ENCODE data around the gene METTL8.

The METTL8 gene

DNA sequence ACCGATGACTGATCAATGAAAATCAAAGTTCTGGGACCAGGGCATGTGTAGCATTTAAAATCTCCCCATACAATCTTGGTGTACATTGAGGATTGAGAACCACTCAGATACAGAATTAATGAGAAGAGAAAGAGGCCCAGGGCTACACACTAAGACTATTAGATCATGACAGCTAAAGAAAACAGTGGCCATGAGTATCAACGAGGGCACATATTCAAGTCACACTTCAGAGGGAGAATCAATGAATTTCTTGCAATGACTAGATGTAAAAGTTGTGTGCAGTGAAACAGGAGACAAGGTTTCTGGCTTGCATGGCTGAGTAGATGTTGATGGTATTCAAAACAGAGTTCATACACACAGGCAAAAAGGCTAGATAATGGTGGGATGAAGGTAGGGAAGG lies 29.1 kb downstream of the METTL8 start:
- Histone ChIP-seq H3K27me3 (no peaks in the 10 kb centered on the region), H3K27ac (no peak overlapping the region), H3K4me3 (ENCODE audit: low read depth in 1 of 2, low read length in 1 of 2) (no peak overlapping the region), H3K36me3 (no peaks in the 10 kb centered on the region), H3K9me3 (no peaks in the 10 kb centered on the region), H3K4me1 (ENCODE audit: control insufficient read depth in 1 of 2, insufficient read depth in 1 of 2, low read depth in 1 of 2, low read length in 1 of 2) (peaks cover 0 to 6% of the 10 kb centered on the region in 2 experiments)
- TF ChIP-seq, protein P1, sequence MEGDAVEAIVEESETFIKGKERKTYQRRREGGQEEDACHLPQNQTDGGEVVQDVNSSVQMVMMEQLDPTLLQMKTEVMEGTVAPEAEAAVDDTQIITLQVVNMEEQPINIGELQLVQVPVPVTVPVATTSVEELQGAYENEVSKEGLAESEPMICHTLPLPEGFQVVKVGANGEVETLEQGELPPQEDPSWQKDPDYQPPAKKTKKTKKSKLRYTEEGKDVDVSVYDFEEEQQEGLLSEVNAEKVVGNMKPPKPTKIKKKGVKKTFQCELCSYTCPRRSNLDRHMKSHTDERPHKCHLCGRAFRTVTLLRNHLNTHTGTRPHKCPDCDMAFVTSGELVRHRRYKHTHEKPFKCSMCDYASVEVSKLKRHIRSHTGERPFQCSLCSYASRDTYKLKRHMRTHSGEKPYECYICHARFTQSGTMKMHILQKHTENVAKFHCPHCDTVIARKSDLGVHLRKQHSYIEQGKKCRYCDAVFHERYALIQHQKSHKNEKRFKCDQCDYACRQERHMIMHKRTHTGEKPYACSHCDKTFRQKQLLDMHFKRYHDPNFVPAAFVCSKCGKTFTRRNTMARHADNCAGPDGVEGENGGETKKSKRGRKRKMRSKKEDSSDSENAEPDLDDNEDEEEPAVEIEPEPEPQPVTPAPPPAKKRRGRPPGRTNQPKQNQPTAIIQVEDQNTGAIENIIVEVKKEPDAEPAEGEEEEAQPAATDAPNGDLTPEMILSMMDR (IDR thresholded peaks at IDR 0.05) = no peak

- no peaks in the 10 kb centered on the region for H3K9me3 ChIP-seq
- H3K27ac ChIP-seq = no peak overlapping the region
- TF ChIP-seq, protein P1 (IDR thresholded peaks at IDR 0.05) = no peak
Observed at GRCh38 chr2:171404261-171404660, 29.5 kb downstream of the METTL8 start.

GRCh38 chr2:171402906-171403580 lies 30.7 kb downstream of the METTL8 start:
- Histone ChIP-seq H3K36me3 (no peaks in the 10 kb centered on the region), H3K27ac (no peak overlapping the region), H3K9me3 (no peaks in the 10 kb centered on the region), H3K4me1 (ENCODE audit: control insufficient read depth in 1 of 2, insufficient read depth in 1 of 2, low read depth in 1 of 2, low read length in 1 of 2) (peaks cover 0 to 6% of the 10 kb centered on the region in 2 experiments), H3K27me3 (no peaks in the 10 kb centered on the region), H3K4me3 (ENCODE audit: low read depth in 1 of 2, low read length in 1 of 2) (no peak overlapping the region)
- TF ChIP-seq, protein P1 (IDR thresholded peaks at IDR 0.05) = no peak

More at GRCh38 chr2:171404261-171404660, 29.5 kb downstream of the METTL8 start:
- Histone ChIP-seq H3K36me3 (no peaks in the 10 kb centered on the region), H3K4me3 (ENCODE audit: low read depth in 1 of 2, low read length in 1 of 2) (no peak overlapping the region), H3K4me1 (ENCODE audit: control insufficient read depth in 1 of 2, insufficient read depth in 1 of 2, low read depth in 1 of 2, low read length in 1 of 2) (peaks cover 0 to 6% of the 10 kb centered on the region in 2 experiments), H3K27me3 (no peaks in the 10 kb centered on the region)

- Histone ChIP-seq H3K27ac (no peak overlapping the region), H3K4me3 (ENCODE audit: low read depth in 1 of 2, low read length in 1 of 2) (no peak overlapping the region), H3K9me3 (no peaks in the 10 kb centered on the region), H3K27me3 (no peaks in the 10 kb centered on the region), H3K36me3 (no peaks in the 10 kb centered on the region), H3K4me1 (ENCODE audit: control insufficient read depth in 1 of 2, insufficient read depth in 1 of 2, low read depth in 1 of 2, low read length in 1 of 2) (peaks cover 0 to 6% of the 10 kb centered on the region in 2 experiments)
- TF ChIP-seq, protein P1 (IDR thresholded peaks at IDR 0.05) = no peak
Observed at GRCh38 chr2:171401947-171402346, 31.8 kb downstream of the METTL8 start.

DNA sequence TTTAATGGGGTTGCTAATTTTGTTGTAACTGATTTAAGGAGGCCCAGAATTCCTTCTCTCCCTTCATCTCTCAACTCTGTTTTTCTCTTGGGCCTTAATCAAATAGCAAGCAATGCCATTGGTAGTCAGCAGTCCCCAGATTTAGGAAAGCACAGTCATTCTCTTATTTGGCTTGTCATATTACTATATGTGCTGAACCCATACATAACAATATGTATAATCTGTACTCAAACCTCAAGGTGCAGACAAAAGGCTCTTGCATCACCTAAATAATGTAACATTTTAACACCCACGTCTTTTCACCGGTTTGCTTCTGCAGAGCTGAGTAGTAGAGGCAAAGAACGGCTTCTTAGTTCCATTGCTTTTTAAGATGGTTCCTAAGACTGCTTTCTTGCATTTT lies 33.4 kb downstream of the METTL8 start:
- Histone ChIP-seq H3K36me3 (no peaks in the 10 kb centered on the region), H3K4me3 (ENCODE audit: low read depth in 1 of 2, low read length in 1 of 2) (no peak overlapping the region), H3K4me1 (ENCODE audit: control insufficient read depth in 1 of 2, insufficient read depth in 1 of 2, low read depth in 1 of 2, low read length in 1 of 2) (peaks cover 0 to under 1% of the 10 kb centered on the region in 2 experiments), H3K27me3 (no peaks in the 10 kb centered on the region), H3K9me3 (no peaks in the 10 kb centered on the region), H3K27ac (no peak overlapping the region)
- TF ChIP-seq, protein P1 (IDR thresholded peaks at IDR 0.05) = no peak

All from neutrophil (primary cell).